ENCODE data around the gene BCL2.

BCL2 gene

GRCh38 chr18:63128237-63128974, 191.2 kb downstream of the BCL2 start:
- H3K4me3 ChIP-seq (ENCODE audit: insufficient read depth, low read depth, low read length, poor library complexity, severe bottlenecking), result no peak overlapping the region
- H3K27me3 ChIP-seq (replicated peaks; ENCODE audit: control insufficient read depth, insufficient read depth, low read length, poor library complexity, severe bottlenecking), result no peaks in the 10 kb centered on the region
- H3K9me3 ChIP-seq (ENCODE audit: control insufficient read depth, low read length), result no peaks in the 10 kb centered on the region
- H3K27ac ChIP-seq (ENCODE audit: insufficient read depth, low read length, poor library complexity, severe bottlenecking), result no peak overlapping the region
- no peak for DNase-seq
- H3K36me3 ChIP-seq (ENCODE audit: control insufficient read depth, insufficient read depth, low read length), result peaks cover 28% of the 10 kb centered on the region
- H3K4me1 ChIP-seq (ENCODE audit: control insufficient read depth, insufficient read depth, low read length, poor library complexity, severe bottlenecking), result peaks cover 7% of the 10 kb centered on the region

DNA sequence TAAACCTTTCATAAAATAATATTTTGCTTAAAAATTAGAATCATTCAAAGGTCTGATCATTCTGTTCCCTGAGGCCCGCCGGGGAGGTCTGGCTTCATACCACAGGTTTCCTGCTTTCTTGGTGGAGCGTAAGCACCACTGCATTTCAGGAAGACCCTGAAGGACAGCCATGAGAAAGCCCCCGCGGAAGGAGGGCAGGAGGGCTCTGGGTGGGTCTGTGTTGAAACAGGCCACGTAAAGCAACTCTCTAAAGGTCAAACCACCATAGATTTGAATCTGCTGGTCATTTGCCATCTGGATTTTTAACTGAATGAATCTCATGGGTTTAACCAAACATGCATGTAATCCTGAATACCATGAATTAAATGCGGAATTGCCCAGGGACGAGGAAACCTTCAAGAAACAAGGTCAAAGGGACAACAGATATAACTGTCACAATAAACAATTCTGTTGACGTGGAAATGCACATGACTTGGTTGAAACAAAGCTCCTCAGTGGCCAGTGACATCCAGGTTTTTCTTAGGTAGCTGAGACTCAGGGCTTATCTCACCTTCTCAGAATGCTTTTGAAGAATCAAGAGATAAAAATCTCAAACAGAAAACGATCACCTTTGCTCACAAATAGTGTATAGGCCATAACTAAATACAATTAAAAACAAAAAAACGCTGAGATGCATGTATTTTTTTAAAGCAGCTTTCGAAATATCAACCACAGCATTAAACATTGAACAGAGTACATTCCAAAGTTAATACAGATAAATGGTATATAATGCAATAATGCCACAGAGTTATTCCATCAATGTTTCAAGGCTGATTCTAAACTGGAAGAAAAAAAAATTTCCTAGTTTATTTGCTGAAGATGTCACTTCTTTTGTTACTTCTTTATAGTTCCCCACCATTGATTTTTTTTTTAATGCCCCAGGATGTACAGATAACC, 193.2 kb downstream of the BCL2 start:
- Histone ChIP-seq H3K27ac (ENCODE audit: insufficient read depth, low read length, poor library complexity, severe bottlenecking) (no peak overlapping the region), H3K4me1 (ENCODE audit: control insufficient read depth, insufficient read depth, low read length, poor library complexity, severe bottlenecking) (no peaks in the 10 kb centered on the region), H3K27me3 (replicated peaks; ENCODE audit: control insufficient read depth, insufficient read depth, low read length, poor library complexity, severe bottlenecking) (no peaks in the 10 kb centered on the region), H3K9me3 (ENCODE audit: control insufficient read depth, low read length) (no peaks in the 10 kb centered on the region), H3K4me3 (ENCODE audit: insufficient read depth, low read depth, low read length, poor library complexity, severe bottlenecking) (no peak overlapping the region), H3K36me3 (ENCODE audit: control insufficient read depth, insufficient read depth, low read length) (peaks cover 28% of the 10 kb centered on the region)
- no peak for DNase-seq

GRCh38 chr18:63120620-63121019, 198.9 kb downstream of the BCL2 start:
- no peaks in the 10 kb centered on the region for H3K36me3 ChIP-seq (ENCODE audit: control insufficient read depth, insufficient read depth, low read length)
- H3K27me3 ChIP-seq (replicated peaks; ENCODE audit: control insufficient read depth, insufficient read depth, low read length, poor library complexity, severe bottlenecking), result no peaks in the 10 kb centered on the region
- no peaks in the 10 kb centered on the region for H3K4me1 ChIP-seq (ENCODE audit: control insufficient read depth, insufficient read depth, low read length, poor library complexity, severe bottlenecking)
- no peak for DNase-seq
- H3K27ac ChIP-seq (ENCODE audit: insufficient read depth, low read length, poor library complexity, severe bottlenecking), result no peak overlapping the region
- no peaks in the 10 kb centered on the region for H3K9me3 ChIP-seq (ENCODE audit: control insufficient read depth, low read length)
- H3K4me3 ChIP-seq (ENCODE audit: insufficient read depth, low read depth, low read length, poor library complexity, severe bottlenecking), result no peak overlapping the region

- H3K9me3 ChIP-seq (ENCODE audit: control insufficient read depth, low read length), result no peaks in the 10 kb centered on the region
- no peaks in the 10 kb centered on the region for H3K4me1 ChIP-seq (ENCODE audit: control insufficient read depth, insufficient read depth, low read length, poor library complexity, severe bottlenecking)
- H3K27me3 ChIP-seq (replicated peaks; ENCODE audit: control insufficient read depth, insufficient read depth, low read length, poor library complexity, severe bottlenecking), result no peaks in the 10 kb centered on the region
- no peak overlapping the region for H3K4me3 ChIP-seq (ENCODE audit: insufficient read depth, low read depth, low read length, poor library complexity, severe bottlenecking)
- no peak overlapping the region for H3K27ac ChIP-seq (ENCODE audit: insufficient read depth, low read length, poor library complexity, severe bottlenecking)
- DNase-seq, result no peak
- no peaks in the 10 kb centered on the region for H3K36me3 ChIP-seq (ENCODE audit: control insufficient read depth, insufficient read depth, low read length)
Observed at GRCh38 chr18:63119647-63120046, 199.9 kb downstream of the BCL2 start.

DNA sequence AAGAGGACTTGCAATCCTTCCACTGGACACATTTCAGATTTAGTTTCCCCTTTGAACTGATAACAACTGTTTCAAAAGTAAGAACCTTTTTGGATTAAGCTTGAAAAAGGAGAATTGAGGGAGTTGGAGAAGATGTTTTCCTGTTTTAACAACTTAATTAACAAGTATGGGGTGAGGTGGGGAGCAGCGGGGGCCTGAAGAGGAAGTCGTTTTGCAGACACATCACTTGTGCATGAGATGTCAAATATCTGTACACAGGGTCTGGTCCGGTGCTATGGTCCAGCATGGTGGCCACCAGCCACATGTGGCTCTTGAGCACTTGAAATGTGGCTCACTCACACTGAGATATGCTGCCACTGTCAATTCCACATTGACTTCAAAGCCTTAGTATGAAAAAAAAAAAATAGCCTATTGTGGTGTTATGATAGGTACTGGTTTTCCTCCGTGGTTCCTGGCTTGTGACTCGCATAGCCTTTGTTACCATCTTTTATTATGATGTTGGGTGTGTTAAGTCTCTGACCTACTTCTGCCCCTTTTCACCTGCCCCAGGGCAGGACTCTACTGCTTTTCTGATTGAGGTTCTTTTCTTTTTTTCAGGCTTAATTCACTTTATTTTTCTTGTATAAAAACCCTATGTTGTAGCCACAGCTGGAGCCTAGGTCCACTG, 205.5 kb downstream of the BCL2 start:
- Histone ChIP-seq H3K9me3 (ENCODE audit: control insufficient read depth, low read length) (peaks cover 4% of the 10 kb centered on the region), H3K4me3 (ENCODE audit: insufficient read depth, low read depth, low read length, poor library complexity, severe bottlenecking) (no peak overlapping the region), H3K4me1 (ENCODE audit: control insufficient read depth, insufficient read depth, low read length, poor library complexity, severe bottlenecking) (no peaks in the 10 kb centered on the region), H3K27ac (ENCODE audit: insufficient read depth, low read length, poor library complexity, severe bottlenecking) (no peak overlapping the region), H3K36me3 (ENCODE audit: control insufficient read depth, insufficient read depth, low read length) (no peaks in the 10 kb centered on the region), H3K27me3 (replicated peaks; ENCODE audit: control insufficient read depth, insufficient read depth, low read length, poor library complexity, severe bottlenecking) (no peaks in the 10 kb centered on the region)
- no peak for DNase-seq

DNA sequence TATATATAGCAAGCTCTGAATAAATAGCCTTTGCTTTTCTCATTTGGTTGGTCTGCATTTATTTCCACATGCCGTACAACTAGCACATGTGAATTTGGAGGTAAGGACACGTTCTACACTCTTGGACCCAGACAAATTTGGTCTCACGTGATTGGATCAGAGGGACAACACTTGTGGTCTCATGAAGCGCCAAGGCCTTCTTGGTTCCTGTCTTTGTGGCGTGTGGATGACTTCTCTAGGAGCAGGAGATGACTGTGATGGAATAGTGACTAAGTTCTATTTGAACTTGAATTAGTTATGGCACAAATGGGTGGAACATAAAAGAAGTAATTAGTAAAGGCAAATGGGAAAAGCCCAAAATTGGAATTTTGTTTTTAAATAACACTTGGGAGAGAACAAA, 206.9 kb downstream of the BCL2 start:
- no peaks in the 10 kb centered on the region for H3K27me3 ChIP-seq (replicated peaks; ENCODE audit: control insufficient read depth, insufficient read depth, low read length, poor library complexity, severe bottlenecking)
- H3K36me3 ChIP-seq (ENCODE audit: control insufficient read depth, insufficient read depth, low read length), result no peaks in the 10 kb centered on the region
- no peak for DNase-seq
- H3K4me3 ChIP-seq (ENCODE audit: insufficient read depth, low read depth, low read length, poor library complexity, severe bottlenecking), result no peak overlapping the region
- no peak overlapping the region for H3K27ac ChIP-seq (ENCODE audit: insufficient read depth, low read length, poor library complexity, severe bottlenecking)
- no peaks in the 10 kb centered on the region for H3K4me1 ChIP-seq (ENCODE audit: control insufficient read depth, insufficient read depth, low read length, poor library complexity, severe bottlenecking)
- peaks cover 4% of the 10 kb centered on the region for H3K9me3 ChIP-seq (ENCODE audit: control insufficient read depth, low read length)

GRCh38 chr18:63111671-63112402, 207.7 kb downstream of the BCL2 start:
- no peak for DNase-seq
- Histone ChIP-seq H3K4me3 (ENCODE audit: insufficient read depth, low read depth, low read length, poor library complexity, severe bottlenecking) (no peak overlapping the region), H3K9me3 (ENCODE audit: control insufficient read depth, low read length) (peaks cover 4% of the 10 kb centered on the region), H3K27me3 (replicated peaks; ENCODE audit: control insufficient read depth, insufficient read depth, low read length, poor library complexity, severe bottlenecking) (no peaks in the 10 kb centered on the region), H3K27ac (ENCODE audit: insufficient read depth, low read length, poor library complexity, severe bottlenecking) (no peak overlapping the region), H3K36me3 (ENCODE audit: control insufficient read depth, insufficient read depth, low read length) (no peaks in the 10 kb centered on the region), H3K4me1 (ENCODE audit: control insufficient read depth, insufficient read depth, low read length, poor library complexity, severe bottlenecking) (no peaks in the 10 kb centered on the region)

DNA sequence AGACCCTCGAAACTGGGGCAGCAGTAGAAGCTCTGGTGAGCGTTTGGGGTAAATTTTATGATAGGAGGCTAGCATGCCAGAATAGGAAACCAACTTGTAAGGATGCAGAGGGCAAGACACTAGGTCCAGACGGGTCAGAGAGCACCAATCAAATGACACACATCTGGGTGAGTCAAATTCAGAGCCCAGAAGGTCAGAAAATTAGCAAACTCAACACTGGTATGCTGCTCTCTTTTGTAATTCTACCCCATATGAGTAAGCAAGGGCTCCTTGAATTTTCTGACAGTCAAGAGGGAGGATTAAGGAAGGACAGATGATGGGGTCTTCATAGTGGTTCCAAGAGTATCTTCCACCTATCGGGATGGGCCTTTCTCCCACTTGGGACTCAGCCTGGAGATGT, 209.8 kb downstream of the BCL2 start:
- Histone ChIP-seq H3K4me3 (ENCODE audit: insufficient read depth, low read depth, low read length, poor library complexity, severe bottlenecking) (no peak overlapping the region), H3K27me3 (replicated peaks; ENCODE audit: control insufficient read depth, insufficient read depth, low read length, poor library complexity, severe bottlenecking) (no peaks in the 10 kb centered on the region), H3K4me1 (ENCODE audit: control insufficient read depth, insufficient read depth, low read length, poor library complexity, severe bottlenecking) (no peaks in the 10 kb centered on the region), H3K36me3 (ENCODE audit: control insufficient read depth, insufficient read depth, low read length) (no peaks in the 10 kb centered on the region), H3K27ac (ENCODE audit: insufficient read depth, low read length, poor library complexity, severe bottlenecking) (no peak overlapping the region), H3K9me3 (ENCODE audit: control insufficient read depth, low read length) (peaks cover 4% of the 10 kb centered on the region)
- no peak for DNase-seq

DNA sequence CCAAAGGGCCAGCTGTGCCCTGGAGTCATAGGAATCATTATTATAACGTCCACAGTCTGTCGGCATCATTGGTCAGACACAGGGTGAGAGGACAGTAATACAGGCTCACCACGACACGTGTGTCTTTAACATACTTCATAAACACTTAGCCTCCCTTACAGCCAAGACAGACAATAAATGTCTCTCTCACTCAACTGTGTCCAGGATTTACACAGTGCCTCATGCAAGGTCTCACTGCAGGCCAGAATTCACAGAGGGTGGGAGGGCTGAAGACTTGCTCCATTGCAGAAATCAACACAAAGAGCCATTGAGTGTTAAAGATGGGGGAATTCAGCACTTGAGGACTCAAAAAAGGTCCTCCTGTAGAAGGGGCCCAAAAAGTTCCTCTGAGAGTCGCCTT, 210.5 kb downstream of the BCL2 start:
- Histone ChIP-seq H3K27me3 (replicated peaks; ENCODE audit: control insufficient read depth, insufficient read depth, low read length, poor library complexity, severe bottlenecking) (no peaks in the 10 kb centered on the region), H3K9me3 (ENCODE audit: control insufficient read depth, low read length) (peaks cover 4% of the 10 kb centered on the region), H3K27ac (ENCODE audit: insufficient read depth, low read length, poor library complexity, severe bottlenecking) (no peak overlapping the region), H3K36me3 (ENCODE audit: control insufficient read depth, insufficient read depth, low read length) (no peaks in the 10 kb centered on the region), H3K4me1 (ENCODE audit: control insufficient read depth, insufficient read depth, low read length, poor library complexity, severe bottlenecking) (no peaks in the 10 kb centered on the region), H3K4me3 (ENCODE audit: insufficient read depth, low read depth, low read length, poor library complexity, severe bottlenecking) (no peak overlapping the region)
- no peak for DNase-seq

All from effector memory CD4-positive, alpha-beta T cell (primary cell).